ENCODE data around the gene PKNOX2.

The PKNOX2 gene

GRCh38 chr11:125270106-125270505 lies 105.6 kb downstream of the PKNOX2 start:
- Histone ChIP-seq H3K27me3 (ENCODE audit: insufficient read depth, poor library complexity, severe bottlenecking) (peaks cover 3% of the 10 kb centered on the region), H3K4me3 (replicated peaks; ENCODE audit: insufficient read depth, low read length) (no peak overlapping the region), H3K27ac (replicated peaks) (no peak overlapping the region)
- TF ChIP-seq REST (IDR thresholded peaks at IDR 0.05; ENCODE audit: insufficient replicate concordance, low read depth) (no peak), SPI1 (IDR thresholded peaks at IDR 0.05; ENCODE audit: borderline replicate concordance, low read depth) (no peak), POLR2AphosphoS5 (IDR thresholded peaks at IDR 0.05; ENCODE audit: low read depth) (no peak)
- no peak for DNase-seq (ENCODE audit: low read depth in 1 of 2, low spot score in 1 of 2)

GRCh38 chr11:125270711-125271110 lies 106.2 kb downstream of the PKNOX2 start:
- no peak for DNase-seq (ENCODE audit: low read depth in 1 of 2, low spot score in 1 of 2)
- H3K27me3 ChIP-seq (ENCODE audit: insufficient read depth, poor library complexity, severe bottlenecking): peaks cover 3% of the 10 kb centered on the region
- no peak overlapping the region for H3K4me3 ChIP-seq (replicated peaks; ENCODE audit: insufficient read depth, low read length)
- no peak overlapping the region for H3K27ac ChIP-seq (replicated peaks)
- TF ChIP-seq GABPA (IDR thresholded peaks at IDR 0.05; ENCODE audit: low read depth): no peak
- no peak for TF ChIP-seq CTCF (IDR thresholded peaks at IDR 0.05; ENCODE audit: insufficient read depth, low read length)
- TF ChIP-seq REST (IDR thresholded peaks at IDR 0.05; ENCODE audit: insufficient replicate concordance, low read depth): no peak
- no peak for TF ChIP-seq POLR2AphosphoS5 (IDR thresholded peaks at IDR 0.05; ENCODE audit: low read depth)
- no peak for TF ChIP-seq SPI1 (IDR thresholded peaks at IDR 0.05; ENCODE audit: borderline replicate concordance, low read depth)

GRCh38 chr11:125271483-125272091 lies 107.0 kb downstream of the PKNOX2 start:
- Histone ChIP-seq H3K4me3 (replicated peaks; ENCODE audit: insufficient read depth, low read length) (no peak overlapping the region), H3K27ac (replicated peaks) (no peak overlapping the region), H3K27me3 (ENCODE audit: insufficient read depth, poor library complexity, severe bottlenecking) (peaks cover 4% of the 10 kb centered on the region)
- no peak for DNase-seq (ENCODE audit: low read depth in 1 of 2, low spot score in 1 of 2)
- no peak for TF ChIP-seq GABPA (IDR thresholded peaks at IDR 0.05; ENCODE audit: low read depth)
- no peak for TF ChIP-seq POLR2AphosphoS5 (IDR thresholded peaks at IDR 0.05; ENCODE audit: low read depth)
- no peak for TF ChIP-seq SPI1 (IDR thresholded peaks at IDR 0.05; ENCODE audit: borderline replicate concordance, low read depth)
- TF ChIP-seq REST (IDR thresholded peaks at IDR 0.05; ENCODE audit: insufficient replicate concordance, low read depth): no peak
- no peak for TF ChIP-seq CTCF (IDR thresholded peaks at IDR 0.05; ENCODE audit: insufficient read depth, low read length)
